Measurements from ENCODE around the gene CYP27A1.

DNA sequence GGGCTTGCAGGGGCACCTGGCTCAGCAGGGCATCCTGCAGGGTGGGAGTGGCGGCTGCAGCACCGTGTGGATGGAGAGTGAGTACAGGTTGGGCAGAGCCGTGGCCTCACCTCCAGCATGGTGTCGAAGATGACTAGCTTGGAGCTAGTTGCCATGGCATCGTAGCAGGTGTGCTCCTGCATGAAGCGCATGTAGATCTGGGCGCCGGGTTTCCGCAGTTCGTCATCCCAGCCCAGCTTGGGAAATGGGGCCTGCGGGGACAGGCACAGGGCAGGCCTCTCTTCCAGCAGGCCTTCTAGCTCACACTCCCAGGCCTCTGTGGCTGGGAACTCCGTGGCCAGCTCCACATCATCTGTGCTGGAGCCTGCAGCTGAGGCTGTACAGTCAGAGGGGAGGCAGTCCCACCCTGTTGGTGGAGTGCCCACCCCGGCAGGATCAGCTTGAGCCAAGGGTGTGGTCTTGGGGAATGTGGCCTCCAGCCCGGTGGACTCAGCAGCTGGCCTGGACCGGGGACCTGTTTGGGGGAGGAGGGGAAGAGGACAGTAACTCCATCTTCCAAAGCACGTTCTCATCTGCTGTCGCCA lies 48.0 kb downstream of the CYP27A1 start:
- TF ChIP-seq CTCF (IDR thresholded peaks at IDR 0.05) (no peak), POLR2A (IDR thresholded peaks at IDR 0.05) (no peak)

Data from heart left ventricle (tissue), 13 donors.